IPS-18c (cell line): ENCODE data around the gene ZMYND12.

Experiments
- H3K4me3 ChIP-seq: 2 replicates; pipeline ENCODE4 v1.7.0; 2013; ENCODE audit warnings: low read depth, mild to moderate bottlenecking, low read length, moderate library complexity; ENCODE audit not compliant: insufficient read depth
- H3K9me3 ChIP-seq: one replicate; pipeline ENCODE4 v1.6.1; 2013; ENCODE audit warnings: mild to moderate bottlenecking, low read length, moderate library complexity; ENCODE audit not compliant: control insufficient read depth, insufficient read depth

Gene ZMYND12

DNA sequence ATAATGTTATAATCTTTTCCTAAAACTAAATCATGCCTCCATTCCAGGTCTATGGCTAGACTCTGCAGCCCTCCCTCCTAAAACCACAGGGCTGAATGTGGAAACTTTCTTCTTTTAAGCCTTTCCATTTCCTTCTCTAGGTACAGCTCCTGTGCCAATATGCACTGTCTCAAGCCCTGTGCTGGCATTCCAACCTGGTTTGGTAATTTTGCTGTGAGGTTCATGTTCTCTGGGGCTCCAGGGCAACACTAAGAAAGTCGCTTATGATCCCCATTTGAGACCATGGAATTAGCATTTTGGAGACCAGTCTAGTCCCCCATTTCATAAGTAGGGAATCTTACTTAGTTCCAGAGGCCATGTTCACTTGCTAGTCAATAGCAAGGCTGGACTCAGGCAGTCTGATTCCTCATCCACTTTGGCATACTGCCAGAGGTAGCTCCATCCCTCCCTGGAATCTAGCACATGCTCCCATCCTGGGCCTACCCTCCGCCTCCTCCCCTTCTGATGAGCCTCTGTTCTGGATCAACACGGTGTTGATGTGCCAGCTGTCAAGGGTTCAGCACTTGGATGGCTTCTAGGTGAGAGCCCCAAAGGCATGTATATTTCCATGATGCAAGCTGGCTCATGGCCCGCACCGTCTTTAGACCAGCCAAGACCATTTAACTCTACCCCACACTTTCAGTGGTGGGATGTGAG is 36.5 kb downstream of the ZMYND12 start:
- H3K4me3 ChIP-seq: no peak overlapping the region
- H3K9me3 ChIP-seq: no peaks in the 10 kb centered on the region

GRCh38 chr1:42418516-42418915 is 37.3 kb downstream of the ZMYND12 start:
- Histone ChIP-seq H3K4me3 (no peak overlapping the region), H3K9me3 (no peaks in the 10 kb centered on the region)

GRCh38 chr1:42417166-42417565 is 38.7 kb downstream of the ZMYND12 start:
- H3K4me3 ChIP-seq: no peak overlapping the region
- no peaks in the 10 kb centered on the region for H3K9me3 ChIP-seq

- Histone ChIP-seq H3K4me3 (no peak overlapping the region), H3K9me3 (no peaks in the 10 kb centered on the region)
These were observed 41.0 kb downstream of the ZMYND12 start for GRCh38 chr1:42414551-42415496.

- no peak overlapping the region for H3K4me3 ChIP-seq
- H3K9me3 ChIP-seq: no peaks in the 10 kb centered on the region
These were observed 51.9 kb downstream of the ZMYND12 start for GRCh38 chr1:42403880-42404400.

DNA sequence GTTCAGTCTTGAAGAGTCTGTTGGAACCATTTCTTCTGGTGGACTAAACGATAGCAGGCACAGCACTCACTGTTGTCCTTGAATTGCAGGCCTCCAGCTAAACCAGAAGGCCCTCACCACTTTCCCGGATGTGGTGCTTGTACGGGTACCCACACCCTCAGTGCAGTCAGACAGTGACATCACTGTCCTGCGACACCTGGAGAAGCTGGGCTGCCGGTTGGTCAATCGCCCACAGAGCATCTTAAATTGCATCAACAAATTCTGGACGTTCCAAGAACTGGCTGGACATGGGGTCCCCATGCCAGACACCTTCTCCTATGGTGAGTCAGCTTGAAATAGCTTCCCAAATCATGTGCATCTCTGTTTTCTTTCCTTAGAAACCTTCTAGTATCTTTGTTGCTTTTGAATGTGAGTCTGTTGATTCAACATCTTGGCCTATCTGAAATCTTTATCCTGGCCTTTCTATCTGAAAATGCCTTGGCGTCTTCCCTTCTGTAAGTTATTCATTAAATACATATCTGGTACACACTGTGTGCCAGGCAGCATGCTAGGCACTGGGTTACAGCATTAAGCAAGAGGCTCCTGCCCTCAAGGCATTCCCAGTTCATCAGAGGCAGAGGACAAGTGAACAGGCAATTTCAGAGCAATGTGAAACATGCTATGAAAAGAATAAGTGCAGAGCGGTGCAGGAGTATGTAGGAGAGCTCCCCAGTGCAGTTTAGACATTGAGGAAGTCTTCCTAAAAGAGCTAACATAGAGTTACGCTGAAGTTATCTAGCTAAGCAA is 56.3 kb downstream of the ZMYND12 start:
- Histone ChIP-seq H3K9me3 (no peaks in the 10 kb centered on the region), H3K4me3 (no peak overlapping the region)

GRCh38 chr1:42392967-42393848 is 62.6 kb downstream of the ZMYND12 start:
- Histone ChIP-seq H3K4me3 (no peak overlapping the region), H3K9me3 (no peaks in the 10 kb centered on the region)

GRCh38 chr1:42392255-42392654 is 63.6 kb downstream of the ZMYND12 start:
- no peak overlapping the region for H3K4me3 ChIP-seq
- H3K9me3 ChIP-seq: no peaks in the 10 kb centered on the region

DNA sequence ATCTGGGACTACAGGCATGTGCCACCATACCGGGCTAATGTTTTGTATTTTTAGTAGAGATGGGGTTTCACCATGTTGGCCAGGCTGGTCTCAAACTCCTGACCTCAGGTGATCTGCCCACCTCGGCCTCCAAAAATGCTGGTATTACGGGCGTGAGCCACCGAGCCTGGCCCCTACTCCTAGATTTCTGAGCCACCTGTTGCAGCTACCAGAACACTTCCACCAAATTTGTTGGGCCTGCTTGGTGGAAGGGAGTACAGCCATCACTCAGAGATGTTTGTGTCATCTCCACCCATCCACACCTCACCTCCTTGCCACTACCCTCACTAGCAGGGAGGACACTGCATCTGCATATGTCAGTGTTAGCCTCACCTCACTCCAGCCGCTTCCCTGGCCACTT is 69.8 kb downstream of the ZMYND12 start:
- H3K4me3 ChIP-seq: no peak overlapping the region

DNA sequence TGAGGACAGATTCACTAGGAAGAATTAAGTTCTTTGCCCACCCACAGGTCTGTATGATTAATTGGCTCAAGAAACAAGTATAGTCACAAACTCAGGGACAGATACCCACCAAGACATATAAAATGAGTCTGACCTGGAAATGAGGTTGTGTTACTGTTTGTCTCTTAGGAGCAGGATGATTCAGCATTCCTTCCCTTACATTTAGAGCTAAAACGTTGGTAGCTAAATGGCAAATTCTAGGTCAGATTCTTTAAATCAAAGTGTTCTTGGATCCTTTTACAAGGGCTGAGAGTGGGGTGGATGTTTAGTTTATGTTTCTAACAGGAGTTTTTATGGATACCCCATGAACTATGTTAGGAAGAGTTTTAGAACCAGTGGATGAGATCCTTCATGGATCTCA is 70.5 kb downstream of the ZMYND12 start:
- Histone ChIP-seq H3K4me3 (no peak overlapping the region), H3K9me3 (no peaks in the 10 kb centered on the region)

More for the DNA sequence above, 69.8 kb downstream of the ZMYND12 start:
- H3K9me3 ChIP-seq: no peaks in the 10 kb centered on the region

- Histone ChIP-seq H3K4me3 (peak overlapping the region; percentile 68; the same call in 1 of the 2 replicates), H3K9me3 (no peaks in the 10 kb centered on the region)
These were observed 74.5 kb downstream of the ZMYND12 start for GRCh38 chr1:42381280-42381673.

DNA sequence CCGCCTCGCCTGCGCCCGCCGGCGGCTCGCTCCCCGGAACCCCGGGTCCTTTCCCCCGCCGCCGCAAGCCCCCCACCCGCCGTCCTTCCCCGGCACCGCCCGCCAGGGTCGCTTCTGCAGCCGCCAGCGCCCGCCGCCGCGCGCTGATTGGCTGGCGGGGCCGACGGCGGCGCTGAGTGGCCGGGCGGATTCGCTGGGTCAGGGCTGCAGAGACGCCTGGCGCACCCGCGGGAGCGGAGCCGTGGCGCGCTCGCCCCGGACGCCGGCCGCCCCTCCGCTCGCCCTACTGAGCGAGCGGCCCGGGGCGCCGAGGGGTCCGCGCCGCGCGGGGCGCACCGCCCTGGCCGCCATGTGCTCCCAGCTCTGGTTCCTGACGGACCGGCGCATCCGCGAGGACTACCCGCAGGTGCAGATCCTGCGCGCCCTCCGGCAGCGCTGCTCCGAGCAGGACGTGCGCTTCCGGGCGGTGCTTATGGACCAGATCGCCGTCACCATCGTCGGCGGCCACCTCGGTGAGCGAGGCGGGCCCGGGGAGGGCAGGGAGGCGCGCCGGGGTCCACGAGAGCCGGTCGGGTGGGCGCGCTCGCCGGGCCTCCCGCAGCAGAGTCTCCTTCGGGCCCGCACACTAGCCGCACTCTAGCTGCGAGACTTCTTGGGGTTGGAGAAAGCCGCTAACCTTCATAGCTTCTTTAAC is 75.1 kb downstream of the ZMYND12 start, which contains the start of gene RIMKLA:
TSS of gene RIMKLA (plus strand) at position 207 of the 694 bp plus-strand sequence. CDS start at position 350, 143 bp downstream.
- Histone ChIP-seq H3K9me3 (no peaks in the 10 kb centered on the region), H3K4me3 (peak within 1 kb of the TSS; percentile 68)
